MM.1S (cell line): ENCODE measurements around the gene BARHL1.

Experiments used
- DNase-seq: peaks from one replicate; pipeline ENCODE4 v3.0.0-alpha.2; 2015
- H2AFZ ChIP-seq: fragments of 300-600 bp; sonication (generic); 2 replicates; pipeline ENCODE4 v1.6.0; 2016; ENCODE audit warnings: antibody characterized with exemption, low read length
- H3F3A ChIP-seq: fragments of 300-600 bp; sonication (generic); 2 replicates; pipeline ENCODE4 v1.6.1; 2016; ENCODE audit warnings: mild to moderate bottlenecking, antibody characterized with exemption, low read length, moderate library complexity, mixed read lengths; ENCODE audit not compliant: insufficient read depth
- H3K27ac ChIP-seq: fragments of 300-600 bp; sonication (generic); 2 replicates; pipeline ENCODE4 v1.5.1; 2016; ENCODE audit warnings: mild to moderate bottlenecking, low read length
- H3K27me3 ChIP-seq: fragments of 300-600 bp; sonication (generic); replicated peaks from 2 replicates; pipeline ENCODE4 v1.6.0; 2016; ENCODE audit warnings: low read length; ENCODE audit not compliant: insufficient read depth
- H3K36me3 ChIP-seq: fragments of 300-600 bp; sonication (generic); replicated peaks from 2 replicates; pipeline ENCODE4 v1.6.1; 2016; ENCODE audit warnings: mild to moderate bottlenecking, low read length, mixed read lengths; ENCODE audit not compliant: insufficient read depth
- H3K4me1 ChIP-seq: fragments of 300-600 bp; sonication (generic); 2 replicates; pipeline ENCODE4 v1.6.1; 2016; ENCODE audit warnings: low read length, mixed read lengths
- H3K4me2 ChIP-seq: fragments of 300-600 bp; sonication (generic); 2 replicates; pipeline ENCODE4 v1.6.0; 2016; ENCODE audit warnings: low read depth, low read length
- H3K4me3 ChIP-seq: fragments of 300-600 bp; sonication (generic); 2 replicates; pipeline ENCODE4 v1.5.1; 2016; ENCODE audit warnings: low read length, mixed read lengths
- H3K79me2 ChIP-seq: fragments of 300-600 bp; sonication (generic); 2 replicates; pipeline ENCODE4 v1.6.1; 2016; ENCODE audit warnings: mixed run types, low read length, mixed read lengths
- H3K9ac ChIP-seq: fragments of 300-600 bp; sonication (generic); 2 replicates; pipeline ENCODE4 v1.6.1; 2016; ENCODE audit warnings: low read length, mixed read lengths
- H3K9me2 ChIP-seq: fragments of 300-600 bp; sonication (generic); replicated peaks from 2 replicates; pipeline ENCODE4 v1.6.1; 2016; ENCODE audit warnings: mild to moderate bottlenecking, low read length, mixed read lengths; ENCODE audit not compliant: insufficient read depth
- H3K9me3 ChIP-seq: fragments of 300-600 bp; sonication (generic); replicated peaks from 2 replicates; pipeline ENCODE4 v1.6.1; 2016; ENCODE audit warnings: mild to moderate bottlenecking, low read length, mixed read lengths; ENCODE audit not compliant: insufficient read depth
- H4K20me1 ChIP-seq: fragments of 300-600 bp; sonication (generic); 2 replicates; pipeline ENCODE4 v1.6.1; 2016; ENCODE audit warnings: mild to moderate bottlenecking, low read length, moderate library complexity, mixed read lengths; ENCODE audit not compliant: insufficient read depth
- CTCF ChIP-seq: fragments of 300-600 bp; sonication (generic); IDR thresholded peaks from 2 replicates; pipeline ENCODE4 v1.5.1; 2016; ENCODE audit warnings: antibody characterized with exemption, low read length, mixed read lengths
- EZH2 ChIP-seq: fragments of 300-600 bp; sonication (generic); optimal IDR thresholded peaks from 2 replicates; pipeline ENCODE3; 2017; ENCODE audit warnings: low read depth, mild to moderate bottlenecking, antibody characterized with exemption, low read length, mixed read lengths
- EZH2phosphoT487 ChIP-seq: fragments of 300-600 bp; sonication (generic); IDR thresholded peaks from 2 replicates; pipeline ENCODE4 v1.6.1; 2018; ENCODE audit warnings: antibody characterized with exemption, low read length

Gene BARHL1

GRCh38 chr9:132554755-132555154, 27.7 kb upstream of the BARHL1 start:
- Histone ChIP-seq H3K79me2 (no peaks in the 10 kb centered on the region), H3K9me2 (no peaks in the 10 kb centered on the region), H3K27me3 (peaks cover 82% of the 10 kb centered on the region), H3K9ac (no peak overlapping the region), H3K27ac (no peak overlapping the region), H3F3A (no peaks in the 10 kb centered on the region), H3K36me3 (no peaks in the 10 kb centered on the region), H2AFZ (no peak overlapping the region), H3K4me2 (no peak overlapping the region), H3K4me3 (no peak overlapping the region), H4K20me1 (no peaks in the 10 kb centered on the region), H3K4me1 (no peaks in the 10 kb centered on the region), H3K9me3 (no peaks in the 10 kb centered on the region)
- TF ChIP-seq EZH2 (no peak), CTCF (no peak), EZH2phosphoT487 (no peak)
- DNase-seq = no peak

DNA sequence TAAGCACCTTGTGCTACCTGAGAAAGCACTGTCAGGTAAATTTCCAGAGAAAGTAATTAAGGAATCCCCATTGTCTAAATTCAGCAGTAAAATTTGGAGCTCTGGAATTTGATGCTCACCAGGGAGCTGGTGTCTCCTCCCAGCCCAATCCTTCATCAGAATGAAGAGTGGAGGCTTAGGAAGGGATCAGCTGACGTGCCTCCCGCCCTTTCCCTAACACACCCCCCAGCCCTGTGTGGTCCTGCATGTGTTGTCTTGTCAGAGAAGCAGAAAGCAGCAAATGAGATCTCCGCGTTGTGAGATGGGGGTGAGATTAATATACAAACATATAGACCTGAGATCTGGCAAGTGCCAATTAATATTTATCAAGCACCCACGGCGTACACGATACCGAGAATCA, 26.9 kb upstream of the BARHL1 start:
- no peaks in the 10 kb centered on the region for H4K20me1 ChIP-seq
- H3K4me2 ChIP-seq = no peak overlapping the region

GRCh38 chr9:132556235-132556634, 26.2 kb upstream of the BARHL1 start:
- no peak overlapping the region for H3K4me2 ChIP-seq
- H3K4me3 ChIP-seq = no peak overlapping the region
- H3K79me2 ChIP-seq = no peaks in the 10 kb centered on the region
- no peaks in the 10 kb centered on the region for H3K36me3 ChIP-seq
- H3F3A ChIP-seq = no peaks in the 10 kb centered on the region
- no peaks in the 10 kb centered on the region for H3K4me1 ChIP-seq
- TF ChIP-seq CTCF = no peak
- TF ChIP-seq EZH2phosphoT487 = no peak
- no peak for TF ChIP-seq EZH2
- H3K27ac ChIP-seq = no peak overlapping the region
- H4K20me1 ChIP-seq = no peaks in the 10 kb centered on the region
- no peaks in the 10 kb centered on the region for H3K9me2 ChIP-seq
- no peaks in the 10 kb centered on the region for H3K9me3 ChIP-seq
- DNase-seq = no peak
- no peak overlapping the region for H2AFZ ChIP-seq
- H3K9ac ChIP-seq = no peak overlapping the region
- H3K27me3 ChIP-seq = peaks cover 84% of the 10 kb centered on the region

More for the DNA sequence above, 26.9 kb upstream of the BARHL1 start:
- Histone ChIP-seq H3K27ac (no peak overlapping the region), H3K9me2 (no peaks in the 10 kb centered on the region), H3K4me1 (no peaks in the 10 kb centered on the region), H3K36me3 (no peaks in the 10 kb centered on the region), H2AFZ (no peak overlapping the region), H3K4me3 (no peak overlapping the region), H3K9me3 (no peaks in the 10 kb centered on the region), H3K79me2 (no peaks in the 10 kb centered on the region), H3K9ac (no peak overlapping the region), H3F3A (no peaks in the 10 kb centered on the region), H3K27me3 (peaks cover 82% of the 10 kb centered on the region)
- DNase-seq = no peak
- TF ChIP-seq EZH2phosphoT487 = no peak
- no peak for TF ChIP-seq CTCF
- no peak for TF ChIP-seq EZH2

- Histone ChIP-seq H3K36me3 (no peaks in the 10 kb centered on the region), H3K79me2 (no peaks in the 10 kb centered on the region), H3K4me2 (no peak overlapping the region), H3K9me3 (no peaks in the 10 kb centered on the region), H3K27ac (no peak overlapping the region), H3K4me1 (no peaks in the 10 kb centered on the region), H4K20me1 (no peaks in the 10 kb centered on the region), H3K9ac (no peak overlapping the region), H3F3A (no peaks in the 10 kb centered on the region), H2AFZ (no peak overlapping the region), H3K9me2 (no peaks in the 10 kb centered on the region), H3K27me3 (peaks cover 81% of the 10 kb centered on the region), H3K4me3 (no peak overlapping the region)
- TF ChIP-seq EZH2 = no peak
- no peak for DNase-seq
Measured at GRCh38 chr9:132556714-132557113, 25.7 kb upstream of the BARHL1 start.
